H9 (cell line): ENCODE results near the gene ADAMTS6. TPM values are rescaled to one million over a fixed set of nuclear protein-coding genes. Genes with fewer than 3 reads are reported as not detected.

Source experiments
- DNase-seq: peaks from one replicate; pipeline ENCODE4 v3.0.0-alpha.2; 2017
- H2AFZ ChIP-seq: one replicate; pipeline ENCODE4 v1.6.1; 2013; ENCODE audit warnings: mild to moderate bottlenecking, low read length, control low read depth, moderate library complexity
- H2AK5ac ChIP-seq: 2 replicates; pipeline ENCODE4 v1.6.1; 2013; ENCODE audit warnings: low read length, control low read depth, mixed read lengths; ENCODE audit not compliant: insufficient read length
- H2BK120ac ChIP-seq: one replicate; pipeline ENCODE4 v1.6.1; 2013; ENCODE audit warnings: low read depth, mild to moderate bottlenecking, low read length, control low read depth, inconsistent platforms; ENCODE audit not compliant: poor library complexity, severe bottlenecking
- H2BK12ac ChIP-seq: 2 replicates; pipeline ENCODE4 v1.6.1; 2013; ENCODE audit warnings: low read length, control low read depth, mixed read lengths, low read depth; ENCODE audit not compliant: insufficient read length
- H2BK15ac ChIP-seq: 2 replicates; pipeline ENCODE4 v1.6.1; 2013; ENCODE audit warnings: low read depth, low read length, control low read depth
- H2BK20ac ChIP-seq: one replicate; pipeline ENCODE4 v1.6.1; 2013; ENCODE audit warnings: low read depth, mild to moderate bottlenecking, low read length, control low read depth, inconsistent platforms; ENCODE audit not compliant: poor library complexity, severe bottlenecking
- H2BK5ac ChIP-seq: 2 replicates; pipeline ENCODE4 v1.6.1; 2013; ENCODE audit warnings: low read length, control low read depth, mixed read lengths; ENCODE audit not compliant: insufficient read length
- H3K14ac ChIP-seq: 2 replicates; pipeline ENCODE4 v1.6.1; 2013; ENCODE audit warnings: low read length, control low read depth; ENCODE audit not compliant: insufficient read depth
- H3K18ac ChIP-seq: 2 replicates; pipeline ENCODE4 v1.6.1; 2013; ENCODE audit warnings: low read depth, mild to moderate bottlenecking, mixed read lengths, low read length, control low read depth; ENCODE audit not compliant: insufficient read length
- H3K23ac ChIP-seq: 2 replicates; pipeline ENCODE4 v1.6.1; 2013; ENCODE audit warnings: low read length, control low read depth, mixed read lengths, low read depth; ENCODE audit not compliant: insufficient read length
- H3K23me2 ChIP-seq: 2 replicates; pipeline ENCODE4 v1.6.1; 2013; ENCODE audit warnings: low read depth, mild to moderate bottlenecking, mixed read lengths, low read length, control low read depth; ENCODE audit not compliant: insufficient read length, poor library complexity, severe bottlenecking
- H3K27ac ChIP-seq: 2 replicates; pipeline ENCODE4 v1.5.1; 2013; ENCODE audit warnings: low read length, control low read depth, mixed read lengths, low read depth; ENCODE audit not compliant: insufficient read length
- H3K27me3 ChIP-seq: 2 replicates; pipeline ENCODE4 v1.6.1; 2013; ENCODE audit warnings: low read length, control low read depth, inconsistent platforms; ENCODE audit not compliant: insufficient read depth
- H3K4ac ChIP-seq: 2 replicates; pipeline ENCODE4 v1.6.1; 2013; ENCODE audit warnings: low read depth, mild to moderate bottlenecking, control low read depth, inconsistent platforms, low read length, moderate library complexity
- H3K4me1 ChIP-seq: 2 replicates; pipeline ENCODE4 v1.6.1; 2013; ENCODE audit warnings: low read length, control low read depth, inconsistent platforms; ENCODE audit not compliant: insufficient read depth
- H3K4me2 ChIP-seq: 2 replicates; pipeline ENCODE4 v1.6.1; 2013; ENCODE audit warnings: low read length, control low read depth, mixed read lengths; ENCODE audit not compliant: insufficient read length, insufficient read depth
- H3K56ac ChIP-seq: 2 replicates; pipeline ENCODE4 v1.6.1; 2013; ENCODE audit warnings: low read depth, mild to moderate bottlenecking, mixed read lengths, low read length, control low read depth; ENCODE audit not compliant: insufficient read length
- H3K79me1 ChIP-seq: 2 replicates; pipeline ENCODE4 v1.6.1; 2013; ENCODE audit warnings: low read depth, mild to moderate bottlenecking, moderate library complexity, low read length, control low read depth, inconsistent platforms; ENCODE audit not compliant: insufficient read depth, poor library complexity, severe bottlenecking
- H3K79me2 ChIP-seq: 2 replicates; pipeline ENCODE4 v1.6.1; 2013; ENCODE audit warnings: low read length, control low read depth, inconsistent platforms; ENCODE audit not compliant: insufficient read depth
- H3K9ac ChIP-seq: 2 replicates; pipeline ENCODE4 v1.6.1; 2013; ENCODE audit warnings: low read length, control low read depth, mixed read lengths; ENCODE audit not compliant: insufficient read length; ENCODE audit errors: extremely low read depth
- H3K9me3 ChIP-seq: one replicate; pipeline ENCODE4 v1.6.1; 2013; ENCODE audit warnings: low read depth, low read length, inconsistent platforms; ENCODE audit not compliant: control insufficient read depth
- H3T11ph ChIP-seq: one replicate; pipeline ENCODE4 v1.6.1; 2013; ENCODE audit warnings: mild to moderate bottlenecking, low read length, control low read depth, inconsistent platforms
- H4K20me1 ChIP-seq: one replicate; pipeline ENCODE4 v1.6.1; 2013; ENCODE audit not compliant: control insufficient read depth, insufficient read length, insufficient read depth
- H4K5ac ChIP-seq: 2 replicates; pipeline ENCODE4 v1.6.1; 2013; ENCODE audit warnings: low read depth, mild to moderate bottlenecking, mixed read lengths, low read length, control low read depth; ENCODE audit not compliant: insufficient read length
- H4K8ac ChIP-seq: replicated peaks from 2 replicates; pipeline ENCODE4 v1.6.1; 2013; ENCODE audit warnings: low read length, control low read depth, mixed read lengths, low read depth; ENCODE audit not compliant: insufficient read length
- H4K91ac ChIP-seq: 2 replicates; pipeline ENCODE4 v1.6.1; 2013; ENCODE audit warnings: low read depth, mild to moderate bottlenecking, moderate library complexity, mixed read lengths, low read length, control low read depth; ENCODE audit not compliant: insufficient read length
- H3K27ac Mint-ChIP-seq, 3 experiments: 2 replicates in 2 of 3; 3 replicates in 1 of 3; pipeline ENCODE4 v1.8.0; 2020 to 2021; ENCODE audit warnings: mixed read lengths in 3 of 3, mild to moderate bottlenecking in 1 of 3, moderate library complexity in 1 of 3
- H3K27me3 Mint-ChIP-seq: 2 replicates; pipeline ENCODE4 v1.8.0; 2021; ENCODE audit warnings: low read depth, mild to moderate bottlenecking, moderate library complexity, mixed read lengths
- H3K36me3 Mint-ChIP-seq, 3 experiments: 2 replicates in 2 of 3; 3 replicates in 1 of 3; pipeline ENCODE4 v1.8.0; 2020 to 2021; ENCODE audit warnings: low read depth in 3 of 3, mixed read lengths in 3 of 3; ENCODE audit not compliant: insufficient read depth in 1 of 3
- H3K4me1 Mint-ChIP-seq, 2 experiments: 2 replicates each; pipeline ENCODE4 v1.8.0; 2020; ENCODE audit warnings: mixed read lengths in 2 of 2
- H3K4me3 Mint-ChIP-seq, 2 experiments: 2 replicates in 1 of 2; 3 replicates in 1 of 2; pipeline ENCODE4 v1.8.0; 2020 to 2021; ENCODE audit warnings: mild to moderate bottlenecking in 2 of 2, mixed read lengths in 2 of 2, moderate library complexity in 1 of 2
- H3K9me3 Mint-ChIP-seq, 2 experiments: 2 replicates in 1 of 2; 3 replicates in 1 of 2; pipeline ENCODE4 v1.8.0; 2020; ENCODE audit warnings: mild to moderate bottlenecking in 2 of 2, mixed read lengths in 2 of 2, moderate library complexity in 1 of 2
- CTCF ChIP-seq: fragments of 200-600 bp; sonication (generic); conservative IDR thresholded peaks from 3 replicates; pipeline ENCODE4 v1.8.0; 2021; ENCODE audit warnings: antibody characterized with exemption, mild to moderate bottlenecking
- WGBS: extraction: QIAGEN DNeasy Blood & Tissue Kit; methylation state at CpG from one replicate; pipeline ENCODE4 v1.1.7; 2013; ENCODE audit warnings: missing lambda C conversion rate, low lambda C conversion rate, mixed read lengths; ENCODE audit not compliant: insufficient read length; ENCODE audit errors: extremely low coverage; 5-methylcytosine and 5-hydroxymethylcytosine counted together
- total RNA-seq: library from RNA; stranded (reverse); gene quantifications from 2 replicates; pipeline ENCODE4 v1.2.1, GENCODE V29; 2021

ADAMTS6 gene
- total RNA-seq, 1 experiment from 2014 or later: 0.33 TPM

GRCh38 chr5:65451436-65451835, 30.3 kb downstream of the ADAMTS6 start:
- Histone ChIP-seq H4K5ac (no peak overlapping the region), H3K4ac (no peak overlapping the region), H2BK120ac (no peak overlapping the region), H4K91ac (no peak overlapping the region), H2AK5ac (no peak overlapping the region), H2BK12ac (no peak overlapping the region), H3K18ac (no peak overlapping the region), H4K20me1 (no peaks in the 10 kb centered on the region), H3K27me3 (no peaks in the 10 kb centered on the region), H3K9me3 (no peaks in the 10 kb centered on the region), H3K79me2 (no peaks in the 10 kb centered on the region), H2BK20ac (no peak overlapping the region), H2BK5ac (no peak overlapping the region), H3K14ac (no peak overlapping the region), H2BK15ac (no peak overlapping the region), H2AFZ (no peak overlapping the region), H3K79me1 (no peaks in the 10 kb centered on the region), H3K27ac (no peak overlapping the region), H3K4me1 (no peaks in the 10 kb centered on the region), H4K8ac (no peak overlapping the region), H3K23me2 (no peaks in the 10 kb centered on the region), H3K4me2 (no peak overlapping the region), H3T11ph (no peak overlapping the region), H3K9ac (no peak overlapping the region), H3K56ac (no peak overlapping the region), H3K23ac (no peak overlapping the region)
- Mint-ChIP-seq H3K4me3 (no peak overlapping the region), H3K27ac (no peak overlapping the region), H3K4me1 (no peaks in the 10 kb centered on the region), H3K36me3 (peaks cover 0 to 10% (median 0%) of the 10 kb centered on the region in 3 experiments; a peak in 2 of 7 replicates), H3K27me3 (no peaks in the 10 kb centered on the region), H3K9me3 (peaks cover 0 to 3% of the 10 kb centered on the region in 2 experiments; a peak in 2 of 5 replicates)
- no peak for DNase-seq
- TF ChIP-seq CTCF: no peak
- WGBS: no CpG with 5 or more reads among the region's 2 CpGs
